Activated CD8-positive, alpha-beta T cell treated with anti-CD3 and anti-CD28 coated beads, Interleukin-2, amount 10 ng/mL, durations not matched to agents 7 days and 5 days (primary cell): ENCODE data around the gene HCST. TPM values are rescaled to one million over a fixed set of nuclear protein-coding genes. Genes with fewer than 3 reads are reported as not detected.

ENCODE experiments used
- ATAC-seq: fragments of 150-1000 bp; cut with Tn5 transposase; one replicate; pipeline ENCODE4 v1.10.0; 2021; ENCODE audit warnings: moderate library complexity
- CTCF ChIA-PET: fragments of 350-600 bp; sonication (Branson Sonifier 250); formaldehyde crosslinking; loops from one replicate; lab custom pipeline; 2021; ENCODE audit warnings: antibody characterized with exemption; lab: Charles Lee
- POLR2A ChIA-PET: fragments of 350-600 bp; sonication (Branson Sonifier 250); formaldehyde crosslinking; loops from one replicate; lab custom pipeline; 2021; ENCODE audit warnings: antibody characterized with exemption; lab: Charles Lee
- DNase-seq: peaks from one replicate; pipeline ENCODE4 v3.0.0-alpha.2; 2020
- H3K27ac Mint-ChIP-seq: one replicate; pipeline ENCODE4 v1.8.0; 2021; ENCODE audit warnings: mild to moderate bottlenecking, mixed read lengths
- H3K27me3 Mint-ChIP-seq: one replicate; pipeline ENCODE4 v1.8.0; 2021; ENCODE audit warnings: low read depth, mixed read lengths
- H3K36me3 Mint-ChIP-seq: one replicate; pipeline ENCODE4 v1.8.0; 2021; ENCODE audit warnings: low read depth, mixed read lengths
- H3K4me1 Mint-ChIP-seq: one replicate; pipeline ENCODE4 v1.8.0; 2021; ENCODE audit warnings: low read depth, mixed read lengths
- H3K4me3 Mint-ChIP-seq: one replicate; pipeline ENCODE4 v1.8.0; 2021; ENCODE audit warnings: mild to moderate bottlenecking, mixed read lengths
- H3K9me3 Mint-ChIP-seq: one replicate; pipeline ENCODE4 v1.8.0; 2022; ENCODE audit warnings: mixed read lengths; ENCODE audit not compliant: insufficient read depth
- total RNA-seq, 2 experiments: library from RNA; stranded (reverse); gene quantifications; one replicate each; pipeline ENCODE4 v1.2.3, GENCODE V29; 2021

Gene HCST
- total RNA-seq, 2 experiments from 2014 or later: 196 to 216 TPM

DNA sequence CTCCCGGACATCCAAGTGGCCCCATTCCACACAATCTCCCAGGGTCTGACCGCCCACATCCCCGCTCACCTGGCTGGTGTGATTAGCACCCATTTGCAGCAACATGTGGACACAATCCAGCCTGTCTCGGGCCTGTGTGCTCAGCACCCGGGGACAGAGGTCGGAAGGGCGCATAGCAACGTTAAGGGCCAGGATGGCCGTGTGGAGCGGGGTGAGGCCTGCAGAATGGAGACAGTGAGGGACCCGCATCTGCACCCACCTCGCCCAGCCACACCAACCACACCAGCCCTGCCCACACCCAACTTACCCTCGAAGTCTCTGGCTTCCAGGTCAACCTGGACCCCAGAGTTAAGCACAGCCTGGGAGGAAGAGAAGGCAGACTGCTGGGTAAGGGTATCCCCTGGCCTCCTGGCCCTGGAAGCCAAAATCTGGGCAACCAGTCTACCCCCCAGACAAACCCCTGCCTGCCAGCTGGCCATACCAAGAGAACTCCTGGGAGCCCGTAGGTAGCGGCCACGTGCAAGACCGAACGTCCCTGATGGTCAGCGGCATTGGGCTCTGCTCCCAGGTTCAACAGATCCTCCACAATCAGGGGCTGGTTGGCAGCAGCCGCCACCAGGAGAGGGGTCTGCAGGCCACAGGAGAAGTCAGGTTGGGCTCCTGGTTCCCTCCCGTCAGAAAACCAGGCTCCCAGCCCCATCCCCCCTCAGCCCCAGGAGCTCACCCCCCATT lies 6.3 kb upstream of the HCST start:
- Mint-ChIP-seq H3K4me1 (peaks cover 28% of the 10 kb centered on the region), H3K36me3 (peaks cover 52% of the 10 kb centered on the region), H3K27me3 (no peaks in the 10 kb centered on the region), H3K27ac (peak overlapping the region; percentile 4), H3K9me3 (no peaks in the 10 kb centered on the region), H3K4me3 (no peak overlapping the region)
- no peak for DNase-seq
- ChIA-PET CTCF (no interaction called here), POLR2A (no interaction called here)
- ATAC-seq: no peak

- Mint-ChIP-seq H3K27ac (peak overlapping the region; percentile 25), H3K4me3 (no peak overlapping the region), H3K9me3 (no peaks in the 10 kb centered on the region), H3K36me3 (peaks cover 50% of the 10 kb centered on the region), H3K4me1 (peaks cover 30% of the 10 kb centered on the region), H3K27me3 (no peaks in the 10 kb centered on the region)
- ChIA-PET POLR2A (no interaction called here), CTCF (interaction anchor here (1.1 kb wide), 1 partner anchor 34 kb away, joined by 5 read pairs; no protein-coding TSS in a partner anchor)
- no peak for ATAC-seq
- DNase-seq: no peak
Observed at GRCh38 chr19:35896643-35897040, 5.7 kb upstream of the HCST start.

- DNase-seq: no peak
- POLR2A ChIA-PET: interaction anchor here (0.6 to 1.2 kb wide), 4 partner anchors 13 to 33 kb away, joined by 3 to 4 read pairs (median 4); no protein-coding TSS in a partner anchor
- Mint-ChIP-seq H3K36me3 (peaks cover 45% of the 10 kb centered on the region), H3K27me3 (no peaks in the 10 kb centered on the region), H3K4me1 (peaks cover 37% of the 10 kb centered on the region), H3K27ac (peak overlapping the region; percentile 80), H3K9me3 (no peaks in the 10 kb centered on the region), H3K4me3 (peak overlapping the region; percentile 87)
- ATAC-seq: no peak
- CTCF ChIA-PET: interaction anchor here (0.6 to 1.2 kb wide), 3 partner anchors 15 to 33 kb away, joined by 3 to 6 read pairs (median 5); no protein-coding TSS in a partner anchor
Observed at GRCh38 chr19:35897706-35898451, 4.5 kb upstream of the HCST start.

DNA sequence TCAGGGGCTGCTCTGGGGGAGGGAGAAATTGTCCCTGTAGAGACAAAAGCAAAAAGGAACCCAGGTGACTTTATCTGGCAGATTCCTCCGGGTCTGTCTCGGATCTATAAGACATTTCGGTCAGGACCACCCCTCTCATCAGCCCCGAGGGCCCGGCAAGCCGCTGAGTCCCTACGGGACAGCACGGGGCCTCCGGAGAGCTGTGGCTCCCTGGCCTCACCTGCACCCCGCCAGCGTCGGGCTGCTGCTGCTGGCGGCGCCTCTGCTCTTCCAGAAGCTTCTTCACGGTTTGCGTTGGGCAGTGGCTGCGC lies 3.9 kb upstream of the HCST start:
- peaks cover 38% of the 10 kb centered on the region for H3K4me1 Mint-ChIP-seq
- peak overlapping the region; percentile 95 for H3K27ac Mint-ChIP-seq
- H3K9me3 Mint-ChIP-seq: no peaks in the 10 kb centered on the region
- peak overlapping the region; percentile 87 for H3K4me3 Mint-ChIP-seq
- no peaks in the 10 kb centered on the region for H3K27me3 Mint-ChIP-seq
- ATAC-seq (no peak), DNase-seq (no peak)
- ChIA-PET CTCF (interaction anchor here (0.6 to 1.2 kb wide), 2 partner anchors 16 to 33 kb away, joined by 3 to 6 read pairs; no protein-coding TSS in a partner anchor), POLR2A (interaction anchor here (0.6 to 1.2 kb wide), 4 partner anchors 13 to 32 kb away, joined by 3 to 4 read pairs (median 4); no protein-coding TSS in a partner anchor)
- H3K36me3 Mint-ChIP-seq: peaks cover 45% of the 10 kb centered on the region

DNA sequence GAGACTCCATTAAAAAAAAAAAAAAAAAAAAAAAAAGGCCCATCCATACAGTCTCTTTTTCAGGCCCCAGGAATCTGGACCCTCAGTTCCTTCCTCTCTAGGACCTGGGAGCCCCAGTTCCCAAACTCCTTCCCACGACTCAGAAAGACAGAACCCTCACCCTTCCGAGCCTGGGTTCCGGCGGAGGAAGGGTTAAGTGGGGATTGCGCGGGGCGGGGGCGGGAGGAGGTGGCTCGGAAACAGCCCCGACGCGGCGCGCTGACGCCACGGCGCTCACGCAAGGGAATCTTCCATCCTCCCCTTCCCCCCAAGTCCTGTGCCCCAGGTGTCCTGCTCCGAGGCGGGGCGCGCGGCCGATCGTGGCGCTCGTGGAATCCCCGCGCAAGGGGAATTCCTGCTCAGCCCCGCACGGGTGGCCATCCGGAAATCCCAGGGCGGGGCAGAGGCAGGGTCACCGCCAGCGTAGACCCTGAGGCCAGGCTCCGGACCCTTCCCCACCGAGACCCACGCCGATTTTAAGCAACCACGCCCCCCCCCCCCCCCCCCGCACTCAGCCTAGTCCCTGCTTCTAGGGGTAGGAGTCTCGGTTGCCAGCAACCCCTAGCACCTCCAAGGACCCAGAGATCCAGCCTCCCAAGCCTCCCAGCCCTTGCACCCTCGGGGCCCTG lies 2.6 kb upstream of the HCST start:
- peaks cover 49% of the 10 kb centered on the region for H3K4me1 Mint-ChIP-seq
- H3K36me3 Mint-ChIP-seq: peaks cover 47% of the 10 kb centered on the region
- ChIA-PET CTCF (no interaction called here), POLR2A (interaction anchor here (1.4 kb wide), 2 partner anchors 29 to 32 kb away, joined by 5 to 11 read pairs; no protein-coding TSS in a partner anchor)
- ATAC-seq: peak; percentile 37
- no peaks in the 10 kb centered on the region for H3K27me3 Mint-ChIP-seq
- peak overlapping the region; percentile 87 for H3K4me3 Mint-ChIP-seq
- no peaks in the 10 kb centered on the region for H3K9me3 Mint-ChIP-seq
- peak overlapping the region; percentile 95 for H3K27ac Mint-ChIP-seq
- DNase-seq: peak; percentile 92

GRCh38 chr19:35901055-35901644 lies 1.2 kb upstream of the HCST start:
- ChIA-PET CTCF (interaction anchor here (0.8 to 1.1 kb wide), 2 partner anchors 18 to 30 kb away, joined by 3 read pairs; no protein-coding TSS in a partner anchor), POLR2A (interaction anchor here (0.5 to 1.4 kb wide), 4 partner anchors 25 to 30 kb away, joined by 3 to 11 read pairs (median 4); no protein-coding TSS in a partner anchor)

DNA sequence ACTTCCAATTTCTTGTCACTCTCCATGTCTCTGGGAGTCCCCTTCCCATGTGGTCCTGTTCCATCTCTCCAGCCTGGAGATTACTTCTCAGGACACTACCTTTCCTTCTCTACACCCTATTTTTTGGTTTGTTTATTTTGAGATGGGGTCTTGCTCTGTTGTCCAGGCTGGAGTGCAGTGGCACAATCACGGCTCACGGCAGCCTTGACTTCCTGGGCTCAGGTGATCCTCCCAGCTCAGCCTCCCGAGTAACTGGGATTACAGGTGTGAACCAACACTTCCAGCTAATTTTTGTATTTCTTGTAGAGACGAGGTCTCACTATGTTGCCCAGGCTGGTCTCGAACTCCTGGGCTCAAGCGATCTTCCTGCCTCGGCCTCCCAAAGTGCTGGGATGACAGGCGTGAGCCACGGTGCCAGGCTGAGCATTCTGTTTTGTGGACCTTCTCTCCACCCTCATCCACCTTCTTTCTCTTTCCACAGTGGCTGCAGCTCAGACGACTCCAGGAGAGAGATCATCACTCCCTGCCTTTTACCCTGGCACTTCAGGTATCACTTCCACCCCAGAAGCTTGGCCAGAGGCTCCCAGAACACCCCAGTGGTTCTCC lies 644 bp downstream of the HCST start:
- POLR2A ChIA-PET: interaction anchor here (1.0 to 2.1 kb wide), 4 partner anchors 23 to 201 kb away, joined by 3 to 22 read pairs (median 4); partner anchors contain the start of gene ALKBH6
- H3K36me3 Mint-ChIP-seq: peaks cover 29% of the 10 kb centered on the region

More at GRCh38 chr19:35901055-35901644, 1.2 kb upstream of the HCST start:
- ATAC-seq (no peak), DNase-seq (no peak)
- H3K4me1 Mint-ChIP-seq: peaks cover 52% of the 10 kb centered on the region
- H3K27me3 Mint-ChIP-seq: no peaks in the 10 kb centered on the region
- peak overlapping the region; percentile 87 for H3K4me3 Mint-ChIP-seq
- peak overlapping the region; percentile 97 for H3K27ac Mint-ChIP-seq
- H3K9me3 Mint-ChIP-seq: no peaks in the 10 kb centered on the region
- H3K36me3 Mint-ChIP-seq: peaks cover 41% of the 10 kb centered on the region

GRCh38 chr19:35903550-35904179 lies 1.3 kb downstream of the HCST start:
- Mint-ChIP-seq H3K27ac (peak overlapping the region; percentile 97), H3K4me1 (peaks cover 51% of the 10 kb centered on the region), H3K9me3 (no peaks in the 10 kb centered on the region), H3K36me3 (peaks cover 25% of the 10 kb centered on the region), H3K4me3 (peak overlapping the region; percentile 87), H3K27me3 (no peaks in the 10 kb centered on the region)
- DNase-seq: peak; percentile 96
- ChIA-PET CTCF (interaction anchor here (1.5 to 2.1 kb wide), 2 partner anchors 21 to 27 kb away, joined by 5 to 24 read pairs; no protein-coding TSS in a partner anchor), POLR2A (interaction anchor here (0.6 to 2.1 kb wide), 5 partner anchors 22 to 201 kb away, joined by 3 to 22 read pairs (median 4); partner anchors contain the start of gene ALKBH6)
- ATAC-seq: peak; percentile 56

More for the DNA sequence above, 644 bp downstream of the HCST start:
- DNase-seq: peak; percentile 34
- H3K9me3 Mint-ChIP-seq: no peaks in the 10 kb centered on the region
- no peaks in the 10 kb centered on the region for H3K27me3 Mint-ChIP-seq
- H3K4me3 Mint-ChIP-seq: peak overlapping the region; percentile 87
- ATAC-seq: no peak
- CTCF ChIA-PET: interaction anchor here (1.5 to 2.1 kb wide), 2 partner anchors 20 to 28 kb away, joined by 5 to 24 read pairs; no protein-coding TSS in a partner anchor
- H3K4me1 Mint-ChIP-seq: peaks cover 50% of the 10 kb centered on the region
- H3K27ac Mint-ChIP-seq: peak overlapping the region; percentile 97

GRCh38 chr19:35904311-35905068 lies 2.2 kb downstream of the HCST start:
- ATAC-seq (no peak), DNase-seq (no peak)
- peak overlapping the region; percentile 87 for H3K4me3 Mint-ChIP-seq
- POLR2A ChIA-PET: interaction anchor here (0.7 to 2.1 kb wide), 2 partner anchors 13 to 26 kb away, joined by 3 to 22 read pairs; no protein-coding TSS in a partner anchor
- H3K27ac Mint-ChIP-seq: peak overlapping the region; percentile 81
- peaks cover 58% of the 10 kb centered on the region for H3K4me1 Mint-ChIP-seq
- no peaks in the 10 kb centered on the region for H3K9me3 Mint-ChIP-seq
- no peaks in the 10 kb centered on the region for H3K27me3 Mint-ChIP-seq
- CTCF ChIA-PET: interaction anchor here (2.1 kb wide), 1 partner anchor 26 kb away, joined by 24 read pairs; no protein-coding TSS in a partner anchor
- peaks cover 18% of the 10 kb centered on the region for H3K36me3 Mint-ChIP-seq
